ENCODE results near the gene BRDT. TPM values are rescaled to one million over a fixed set of nuclear protein-coding genes. Genes with fewer than 3 reads are reported as not detected.

Gene BRDT
- total and polyA plus RNA-seq, 8 donors = 0.19 to 0.38 TPM; not detected in 6

GRCh38 chr1:91928026-91928425 lies 21.2 kb upstream of the BRDT start:
- no peaks in the 10 kb centered on the region for H3K36me3 ChIP-seq
- H3K4me3 ChIP-seq = no peak overlapping the region
- intact Hi-C loops (cut with DNase I) = loop anchor here in 1 of 2 donors (5.0 kb wide), 1 partner anchor 416 kb away; no protein-coding TSS in a partner anchor
- ATAC-seq (no peak), DNase-seq (no peak)
- H3K4me1 ChIP-seq = peaks cover 0 to 6% of the 10 kb centered on the region in 2 donors
- TF ChIP-seq CTCF (IDR thresholded peaks at IDR 0.05) = no peak
- H3K27ac ChIP-seq = no peak overlapping the region
- H3K27me3 ChIP-seq = no peaks in the 10 kb centered on the region
- no peaks in the 10 kb centered on the region for H3K9me3 ChIP-seq

- DNase-seq (peak in 1 of 4 donors; percentile 30), ATAC-seq (peak; percentile 73)
- Histone ChIP-seq H3K4me3 (no peak overlapping the region), H3K27me3 (no peaks in the 10 kb centered on the region), H3K27ac (no peak overlapping the region), H3K36me3 (no peaks in the 10 kb centered on the region), H3K9me3 (no peaks in the 10 kb centered on the region), H3K4me1 (peaks cover 0 to 6% of the 10 kb centered on the region in 2 donors)
- intact Hi-C loops (cut with DNase I) = loop anchor here in 1 of 2 donors (5.0 kb wide), 1 partner anchor 417 kb away; no protein-coding TSS in a partner anchor
- no peak for TF ChIP-seq CTCF (IDR thresholded peaks at IDR 0.05)
Measured at GRCh38 chr1:91929250-91929649, 20.0 kb upstream of the BRDT start.

GRCh38 chr1:91937613-91938012 lies 11.6 kb upstream of the BRDT start:
- intact Hi-C loops (cut with DNase I) = no loop called here
- no peak for ATAC-seq
- TF ChIP-seq CTCF (IDR thresholded peaks at IDR 0.05) = no peak

GRCh38 chr1:91940496-91940895 lies 8.7 kb upstream of the BRDT start:
- intact Hi-C loops (cut with DNase I) = no loop called here
- Histone ChIP-seq H3K36me3 (no peaks in the 10 kb centered on the region), H3K27me3 (no peaks in the 10 kb centered on the region), H3K9me3 (peaks cover 0 to 3% of the 10 kb centered on the region in 2 donors), H3K4me1 (no peaks in the 10 kb centered on the region), H3K4me3 (no peak overlapping the region), H3K27ac (no peak overlapping the region)
- no peak for ATAC-seq
- TF ChIP-seq CTCF (IDR thresholded peaks at IDR 0.05) = no peak
- DNase-seq = no peak

More at GRCh38 chr1:91937613-91938012, 11.6 kb upstream of the BRDT start:
- Histone ChIP-seq H3K27me3 (no peaks in the 10 kb centered on the region), H3K9me3 (peaks cover 0 to 3% of the 10 kb centered on the region in 2 donors), H3K27ac (no peak overlapping the region), H3K4me1 (no peaks in the 10 kb centered on the region), H3K4me3 (no peak overlapping the region), H3K36me3 (no peaks in the 10 kb centered on the region)
- no peak for DNase-seq

GRCh38 chr1:91944087-91944486 lies 5.1 kb upstream of the BRDT start:
- intact Hi-C loops (cut with DNase I) = no loop called here
- H3K27me3 ChIP-seq = no peaks in the 10 kb centered on the region
- ATAC-seq (no peak), DNase-seq (no peak)
- no peak overlapping the region for H3K27ac ChIP-seq
- TF ChIP-seq CTCF (IDR thresholded peaks at IDR 0.05) = no peak
- H3K4me1 ChIP-seq = no peaks in the 10 kb centered on the region
- no peak overlapping the region for H3K4me3 ChIP-seq
- H3K36me3 ChIP-seq = no peaks in the 10 kb centered on the region
- peaks cover 0 to 3% of the 10 kb centered on the region in 2 donors for H3K9me3 ChIP-seq
